Heart left ventricle (tissue), 13 donors: Measurements from ENCODE around the gene PRR5.

Experiments used
- POLR2A ChIP-seq, 2 donors: fragments of 450-650 bp; IDR thresholded peaks; one replicate each; pipeline ENCODE4 v1.6.1; 2017; ENCODE audit warnings: antibody characterized with exemption in 2 of 2, mild to moderate bottlenecking in 2 of 2, moderate library complexity in 2 of 2
- TF ChIP-seq, protein P1 (sequence below), 12 donors: fragments of 200-600 bp; sonication (generic) in 4 of 12; IDR thresholded peaks; one replicate each; pipeline versions ENCODE4 v1.5.0 to v1.8.0; 2018 to 2022; ENCODE audit warnings: antibody characterized with exemption in 12 of 12, mild to moderate bottlenecking in 5 of 12
- donor health status: ischemic (EF 13 %, LVEDD 7.1; RV severe dilation, severe dysfunction).
- donor health status: DM: no; HTN: yes; CAD: no.
- donor health status: DM: no; HTN: no; CAD: no.
- donor health status: ischemic (EF 25% LVEDD 6.9; RV normal size, moderate dysfunction).
- donor health status: ischemic (EF 25% LVEDD 5.7; RV mildly dilated, moderate dysfunction).
- donor health status: ischemic (EF 35%, LVEDD 5.7; RV mildly dilated, moderate dysfunction).
- donor health status: nonischemic (EF 11% LVEDD 7.7; RV severe dilation, severe dysfunction).
- donor health status: DM: yes; HTN: yes; CAD: no.
- donor health status: PGD.
- donor health status: ischemic (EF 29% LVEDD 5.4; RV normal size, mild dysfunction).
- donor health status: nonischemic (EF 23%, LVEDD 6.1; RV moderate dilation, normal function).

DNA sequence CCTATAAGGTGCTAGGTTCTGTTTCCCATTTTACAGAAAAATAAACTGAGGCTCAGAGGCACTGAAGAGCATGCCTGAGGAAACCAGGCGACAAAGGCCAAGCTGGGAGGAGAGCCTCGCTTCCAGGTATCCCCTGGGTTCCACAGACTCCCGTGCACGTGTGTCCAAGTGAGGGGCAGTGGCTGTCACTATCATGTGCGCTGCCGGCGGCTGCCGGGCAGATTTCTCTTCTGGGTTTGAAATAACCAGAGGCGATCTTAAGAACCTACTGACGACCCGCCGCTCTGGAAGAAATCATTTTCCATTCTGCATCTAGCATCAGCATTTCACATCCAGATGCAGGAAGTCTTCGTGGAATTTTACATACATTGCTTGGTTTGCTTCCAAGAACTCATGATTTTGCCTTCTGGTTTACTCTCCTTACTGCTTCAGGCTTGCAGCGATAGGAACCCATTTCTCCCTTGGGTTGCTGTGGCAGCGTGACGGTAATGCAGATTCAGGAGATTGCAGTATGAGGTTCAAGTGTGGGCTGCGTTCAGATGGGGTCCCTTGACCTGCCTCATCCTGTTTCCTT, 79.0 kb downstream of the PRR5 start:
- TF ChIP-seq, protein P1, sequence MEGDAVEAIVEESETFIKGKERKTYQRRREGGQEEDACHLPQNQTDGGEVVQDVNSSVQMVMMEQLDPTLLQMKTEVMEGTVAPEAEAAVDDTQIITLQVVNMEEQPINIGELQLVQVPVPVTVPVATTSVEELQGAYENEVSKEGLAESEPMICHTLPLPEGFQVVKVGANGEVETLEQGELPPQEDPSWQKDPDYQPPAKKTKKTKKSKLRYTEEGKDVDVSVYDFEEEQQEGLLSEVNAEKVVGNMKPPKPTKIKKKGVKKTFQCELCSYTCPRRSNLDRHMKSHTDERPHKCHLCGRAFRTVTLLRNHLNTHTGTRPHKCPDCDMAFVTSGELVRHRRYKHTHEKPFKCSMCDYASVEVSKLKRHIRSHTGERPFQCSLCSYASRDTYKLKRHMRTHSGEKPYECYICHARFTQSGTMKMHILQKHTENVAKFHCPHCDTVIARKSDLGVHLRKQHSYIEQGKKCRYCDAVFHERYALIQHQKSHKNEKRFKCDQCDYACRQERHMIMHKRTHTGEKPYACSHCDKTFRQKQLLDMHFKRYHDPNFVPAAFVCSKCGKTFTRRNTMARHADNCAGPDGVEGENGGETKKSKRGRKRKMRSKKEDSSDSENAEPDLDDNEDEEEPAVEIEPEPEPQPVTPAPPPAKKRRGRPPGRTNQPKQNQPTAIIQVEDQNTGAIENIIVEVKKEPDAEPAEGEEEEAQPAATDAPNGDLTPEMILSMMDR (IDR thresholded peaks at IDR 0.05): no peak
- no peak for TF ChIP-seq POLR2A (IDR thresholded peaks at IDR 0.05)
